ENCODE data around the gene RRAD.
"Not testable (repeated sequence)": the region's sequence is repeated elsewhere in the genome, so short reads cannot be mapped to it uniquely, and the experiment has no call there.

The RRAD gene

DNA sequence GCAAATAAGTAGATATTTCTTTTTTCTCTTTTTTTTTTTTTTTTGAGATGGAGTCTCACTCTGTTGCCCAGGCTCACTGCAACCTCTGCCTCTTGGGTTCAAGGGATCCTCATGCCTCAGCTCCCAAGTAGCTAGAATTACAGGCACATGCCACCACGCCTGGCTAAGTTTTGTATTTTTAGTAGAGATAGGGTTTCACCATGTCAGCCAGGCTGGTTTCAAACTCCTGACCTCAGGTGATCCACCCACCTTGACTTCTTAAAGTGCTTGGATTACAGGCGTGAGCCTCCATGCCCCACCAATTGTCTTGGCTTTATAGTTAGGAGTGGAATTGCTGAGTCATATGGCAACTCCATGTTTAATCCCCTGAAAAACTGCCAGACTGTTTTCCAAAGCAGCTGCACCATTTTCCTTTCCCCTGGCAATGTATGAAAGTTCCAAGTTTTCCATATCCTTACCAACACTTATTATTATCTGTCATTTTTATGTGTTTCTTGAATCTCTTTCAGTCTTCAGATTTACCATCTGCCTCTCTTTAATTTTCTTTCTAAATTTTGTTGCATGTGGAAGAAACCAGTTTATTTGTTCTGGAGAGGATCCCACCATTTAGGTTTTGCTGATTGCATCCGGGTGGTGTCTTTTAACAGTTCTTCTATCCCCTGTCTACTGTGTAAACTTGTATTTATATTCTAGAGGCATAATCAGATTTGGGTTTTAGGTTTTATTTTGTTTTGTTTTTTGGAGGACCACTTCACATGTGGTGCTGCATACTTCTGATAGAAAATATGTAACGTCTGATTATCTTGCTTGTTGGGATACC lies 25.8 kb upstream of the RRAD start:
- DNase-seq (ENCODE audit: low spot score) = no peak

- DNase-seq (ENCODE audit: low spot score) = no peak
Measured at GRCh38 chr16:66950437-66950836, 25.1 kb upstream of the RRAD start.

DNA sequence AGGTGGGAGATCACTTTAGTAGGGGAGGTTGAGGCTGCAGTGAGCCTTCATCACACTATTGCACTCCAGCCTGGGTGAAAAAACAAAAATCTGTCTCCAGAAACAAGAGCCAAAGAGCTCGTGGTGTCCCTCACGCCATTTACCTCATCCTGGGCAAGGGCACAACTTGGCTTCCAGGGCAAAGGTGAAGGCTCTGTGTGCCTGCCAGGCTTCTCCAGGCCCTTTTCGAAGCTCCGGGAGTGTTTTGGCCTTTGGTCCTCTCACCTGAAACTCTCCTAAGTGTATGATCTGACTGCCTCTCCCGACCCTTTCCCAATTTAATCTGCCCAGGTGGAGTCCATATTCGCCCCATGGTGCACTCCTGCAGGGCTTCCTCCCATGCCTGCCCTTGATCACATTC lies 24.1 kb upstream of the RRAD start:
- no peak for DNase-seq (ENCODE audit: low spot score)

DNA sequence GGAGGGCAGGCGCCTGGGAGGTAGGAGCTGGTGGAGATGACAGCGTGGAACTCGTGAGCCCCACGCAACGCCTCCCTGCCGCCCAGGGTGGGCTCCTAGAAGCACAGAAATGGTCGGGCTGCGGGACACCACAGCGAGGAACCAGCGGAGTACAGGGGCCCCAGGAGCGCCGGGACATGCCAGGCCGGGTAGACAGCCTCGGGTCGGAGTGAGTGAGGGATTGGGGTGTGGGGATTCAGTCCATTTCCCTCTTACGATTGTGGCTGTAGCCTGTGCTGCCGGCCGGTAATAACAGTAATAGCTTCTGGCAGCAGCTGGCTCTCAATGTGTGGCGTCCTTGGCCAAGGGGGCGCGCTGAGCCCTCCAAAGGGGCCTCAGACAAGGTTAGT lies 23.5 kb upstream of the RRAD start:
- DNase-seq (ENCODE audit: low spot score) = no peak

DNA sequence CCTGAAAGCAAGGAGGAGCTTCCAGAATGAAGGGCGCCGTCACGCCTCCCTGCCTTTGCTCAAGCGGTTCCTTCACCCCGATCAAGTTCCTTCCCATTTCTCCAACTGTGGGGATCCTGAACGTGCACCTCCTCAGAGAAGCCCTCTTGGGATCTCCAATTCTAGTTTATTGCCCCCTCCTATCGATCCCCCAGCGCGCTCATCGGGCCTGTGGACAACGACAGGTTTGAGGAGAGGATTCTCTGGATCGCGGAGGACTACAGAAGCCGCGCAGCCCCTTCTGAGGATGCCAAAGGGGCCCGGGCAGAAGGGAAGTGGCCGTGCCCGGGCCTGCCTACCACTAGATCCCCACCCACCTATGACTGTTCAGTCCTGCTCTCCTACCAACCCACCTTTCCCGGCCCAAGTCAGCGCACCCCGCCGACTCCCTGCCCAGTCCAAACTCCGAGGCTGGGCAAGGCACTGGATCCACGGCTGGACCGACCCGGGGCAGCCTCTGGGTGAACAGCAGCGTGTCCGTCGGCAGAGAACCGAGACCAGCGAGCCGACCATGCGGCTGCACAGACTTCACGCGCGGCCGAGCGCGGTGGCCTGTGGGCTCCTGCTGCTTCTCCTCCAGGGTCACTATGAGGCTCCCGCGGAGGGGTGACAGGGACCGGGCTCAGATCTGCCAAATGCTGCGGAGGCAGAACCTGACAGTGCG lies 22.9 kb upstream of the RRAD start:
- DNase-seq (ENCODE audit: low spot score) = no peak

DNA sequence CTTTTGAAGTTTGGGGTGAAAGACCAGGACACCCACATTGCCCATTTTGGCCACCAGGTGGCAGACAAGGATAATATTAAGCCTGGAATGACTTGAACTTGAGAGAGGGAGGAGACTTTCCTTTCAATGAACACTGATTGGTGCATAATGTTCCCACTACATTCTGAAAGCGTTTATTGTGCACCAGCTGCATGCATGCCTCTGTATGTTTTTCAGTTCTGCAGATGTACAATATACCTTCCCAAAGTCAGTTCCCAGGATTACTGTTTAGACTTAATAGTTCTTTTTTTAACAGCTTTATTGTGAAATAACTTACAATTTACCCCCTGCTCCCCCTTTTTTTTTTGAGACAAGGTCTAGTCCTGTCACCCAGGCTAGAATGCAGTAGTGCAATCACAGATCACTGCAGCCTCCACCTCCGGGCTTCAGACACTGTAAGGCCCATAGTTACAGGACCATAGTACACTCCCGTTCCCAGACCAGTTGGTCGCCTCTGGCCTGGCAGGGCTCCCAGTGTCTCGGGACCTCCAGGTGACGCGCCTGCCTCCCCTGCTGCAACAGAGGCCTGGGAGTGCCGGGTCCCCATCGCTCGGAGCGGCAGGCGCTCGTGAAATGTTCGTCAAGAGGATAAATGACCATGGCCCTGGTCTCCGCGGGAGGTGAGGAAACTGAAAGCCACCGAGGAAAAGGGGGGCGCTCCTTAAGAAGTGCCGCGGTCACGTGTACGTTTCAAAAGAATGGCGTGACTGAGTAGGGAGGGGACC lies 22.1 kb upstream of the RRAD start:
- peak; percentile 81 for DNase-seq (ENCODE audit: low spot score)

- DNase-seq (ENCODE audit: low spot score) = no peak
Measured at GRCh38 chr16:66946974-66947301, 21.6 kb upstream of the RRAD start.

GRCh38 chr16:66946541-66946940 lies 21.2 kb upstream of the RRAD start:
- DNase-seq (ENCODE audit: low spot score) = no peak

DNA sequence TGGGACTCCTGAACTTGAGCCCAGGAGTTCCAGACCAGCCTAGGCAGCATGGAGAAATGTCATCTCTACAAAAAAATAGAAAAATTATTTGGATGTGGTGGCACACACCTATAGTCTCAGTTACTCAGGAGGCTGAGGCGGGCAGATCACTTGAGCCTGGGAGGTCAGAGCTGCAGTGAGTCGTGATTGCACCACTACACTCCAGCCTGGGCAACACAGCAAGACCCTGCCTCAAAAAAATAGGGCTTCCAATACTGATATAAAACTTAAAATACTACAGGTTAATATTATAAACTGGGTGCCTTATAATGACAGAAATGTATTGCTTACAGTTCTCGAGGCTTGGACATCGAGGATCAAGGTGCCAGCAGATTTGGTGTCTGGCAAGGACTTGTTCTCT lies 20.6 kb upstream of the RRAD start:
- no peak for DNase-seq (ENCODE audit: low spot score)

GRCh38 chr16:66944971-66945370 lies 19.6 kb upstream of the RRAD start:
- DNase-seq (ENCODE audit: low spot score) = not testable (repeated sequence)

DNA sequence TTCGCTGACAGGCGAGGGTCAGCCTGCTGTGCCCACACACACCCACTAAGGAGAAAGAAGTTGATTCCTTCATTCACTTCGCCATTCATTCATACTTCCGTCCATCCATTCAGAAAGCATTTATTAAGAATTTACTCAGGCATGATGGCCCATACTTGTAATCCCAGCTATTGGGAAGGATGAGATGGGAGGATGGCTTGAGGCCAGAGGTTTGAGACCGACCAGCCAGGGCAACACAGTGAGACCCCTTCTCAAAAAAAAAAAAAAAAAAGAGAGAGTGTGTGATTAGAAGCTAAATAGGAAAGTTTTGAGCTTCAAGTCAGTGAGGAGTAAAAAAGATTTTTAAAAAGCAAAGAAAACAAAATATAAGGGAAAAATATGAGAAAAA lies 18.7 kb upstream of the RRAD start:
- DNase-seq (ENCODE audit: low spot score) = no peak

GRCh38 chr16:66943426-66944053 lies 18.2 kb upstream of the RRAD start:
- DNase-seq (ENCODE audit: low spot score) = no peak

GRCh38 chr16:66942981-66943380 lies 17.6 kb upstream of the RRAD start:
- no peak for DNase-seq (ENCODE audit: low spot score)

DNA sequence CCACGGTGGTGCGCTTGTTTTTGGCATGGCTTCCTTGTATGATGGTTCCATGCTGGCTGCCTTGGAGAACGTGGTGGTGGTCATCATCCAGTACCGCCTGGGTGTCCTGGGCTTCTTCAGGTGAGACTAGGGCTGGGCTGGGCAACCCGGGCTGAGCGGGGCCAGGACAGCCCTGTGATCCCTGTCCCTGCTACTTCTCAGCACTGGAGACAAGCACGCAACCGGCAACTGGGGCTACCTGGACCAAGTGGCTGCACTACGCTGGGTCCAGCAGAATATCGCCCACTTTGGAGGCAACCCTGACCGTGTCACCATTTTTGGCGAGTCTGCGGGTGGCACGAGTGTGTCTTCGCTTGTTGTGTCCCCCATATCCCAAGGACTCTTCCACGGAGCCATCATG lies 14.9 kb upstream of the RRAD start:
- DNase-seq (ENCODE audit: low spot score) = no peak

GRCh38 chr16:66939366-66939765 lies 14.0 kb upstream of the RRAD start:
- no peak for DNase-seq (ENCODE audit: low spot score)

GRCh38 chr16:66937725-66938337 lies 12.5 kb upstream of the RRAD start:
- no peak for DNase-seq (ENCODE audit: low spot score)

- DNase-seq (ENCODE audit: low spot score) = no peak
Measured at GRCh38 chr16:66936889-66937554, 11.7 kb upstream of the RRAD start.

- DNase-seq (ENCODE audit: low spot score) = no peak
Measured at GRCh38 chr16:66936462-66936861, 11.1 kb upstream of the RRAD start.

DNA sequence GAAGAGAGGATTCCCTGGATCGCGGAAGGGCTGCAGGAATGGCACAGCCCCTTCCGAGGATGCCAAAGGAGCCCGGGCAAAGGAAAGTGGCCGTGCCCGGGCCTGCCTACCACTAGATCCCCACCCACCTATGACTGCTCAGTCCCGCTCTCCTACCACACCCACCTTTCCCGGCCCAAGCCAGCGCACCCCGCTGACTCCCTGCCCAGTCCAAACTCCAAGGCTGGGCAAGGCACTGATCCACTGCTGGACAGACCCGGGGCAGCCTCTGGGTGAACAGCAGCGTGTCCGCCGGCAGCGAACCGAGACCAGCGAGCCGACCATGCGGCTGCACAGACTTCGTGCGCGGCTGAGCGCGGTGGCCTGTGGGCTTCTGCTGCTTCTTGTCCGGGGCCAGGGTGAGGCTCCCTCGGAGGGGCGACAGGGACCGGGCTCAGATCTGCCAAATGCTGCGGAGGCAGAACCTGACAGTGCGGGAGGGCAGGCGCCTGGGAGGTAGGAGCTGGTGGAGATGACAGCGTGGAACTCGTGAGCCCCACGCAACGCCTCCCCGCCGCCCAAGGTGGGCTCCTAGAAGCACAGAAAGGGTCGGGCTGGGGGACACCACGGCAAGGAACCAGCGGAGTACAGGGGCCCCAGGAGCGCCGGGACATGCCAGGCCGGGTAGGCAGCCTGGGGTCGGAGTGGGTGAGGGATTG lies 10.1 kb upstream of the RRAD start, which contains the start of gene CES2:
Gene CES2 (plus strand): TSS at position 203 of the 698 bp plus-strand sequence. CDS start 120 bp downstream, at position 323.
- no peak for DNase-seq (ENCODE audit: low spot score)

DNA sequence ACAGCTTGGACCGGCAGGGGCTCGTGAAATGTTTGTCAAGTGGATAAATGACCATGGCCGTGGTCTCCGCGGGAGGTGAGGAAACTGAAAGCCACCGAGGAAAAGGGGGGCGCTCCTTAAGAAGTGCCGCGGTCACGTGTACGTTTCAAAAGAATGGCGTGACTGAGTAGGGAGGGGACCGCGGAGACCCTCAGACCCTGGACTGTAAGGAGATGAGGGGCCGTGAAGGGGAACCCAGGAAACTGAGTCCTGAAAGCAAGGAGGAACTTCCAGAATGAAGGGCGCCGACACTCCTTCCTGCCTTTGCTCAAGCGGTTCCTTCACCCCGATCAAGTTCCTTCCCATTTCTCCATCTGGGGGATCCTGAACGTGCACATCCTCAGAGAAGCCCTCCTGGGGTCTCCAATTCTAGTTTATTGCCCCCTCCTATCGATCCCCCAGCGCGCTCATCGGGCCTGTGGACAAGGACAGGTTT lies 9.5 kb upstream of the RRAD start:
- DNase-seq (ENCODE audit: low spot score) = not testable (repeated sequence)
